NCI-H1105 (cell line): ENCODE results near the gene OPCML.

Experiments used
- DNase-seq: peaks from one replicate; lab custom pipeline; 2025; lab: John Stamatoyannopoulos, UW

Gene OPCML

DNA sequence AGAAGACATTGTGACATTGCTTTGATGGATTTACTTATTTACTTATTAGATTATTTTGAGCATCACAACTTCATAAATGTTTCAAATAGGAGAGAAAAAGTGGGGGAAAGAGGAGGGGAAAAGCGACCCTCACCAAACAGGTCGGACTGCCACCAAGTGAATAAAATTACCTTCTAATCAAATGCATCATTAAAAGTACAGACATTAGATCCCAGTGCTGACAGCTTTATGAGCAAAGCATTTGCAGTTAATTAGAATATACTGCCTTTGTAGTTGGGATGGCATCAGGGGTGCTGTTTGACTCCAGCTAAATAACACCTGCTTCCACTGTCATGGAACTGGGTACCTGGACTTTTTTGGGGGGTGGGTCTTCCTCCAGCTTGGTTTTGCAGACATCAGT is 299.6 kb downstream of the OPCML start:
- DNase-seq: no peak

DNA sequence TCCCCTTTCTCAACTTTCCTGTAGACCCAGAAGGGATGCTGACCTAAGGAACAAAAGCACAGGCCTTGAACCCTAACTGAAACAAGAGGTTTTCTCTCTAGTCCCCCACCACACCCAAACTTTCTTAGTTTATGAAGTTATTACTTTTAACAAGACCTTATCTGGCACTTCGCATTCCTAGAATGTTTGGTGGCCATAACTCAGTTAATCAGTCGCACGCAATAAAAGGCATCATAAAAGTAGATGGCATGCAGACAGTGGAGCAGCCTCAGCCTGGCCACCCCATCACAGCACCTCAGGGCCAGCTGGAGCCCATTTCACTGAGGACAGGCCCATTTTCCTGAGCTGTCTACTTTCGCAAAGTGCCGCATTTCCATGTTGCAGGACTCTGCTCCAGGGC is 301.9 kb downstream of the OPCML start:
- DNase-seq: no peak

- peak; percentile 84 for DNase-seq
Observed at GRCh38 chr11:133228471-133229329, 303.6 kb downstream of the OPCML start.

DNA sequence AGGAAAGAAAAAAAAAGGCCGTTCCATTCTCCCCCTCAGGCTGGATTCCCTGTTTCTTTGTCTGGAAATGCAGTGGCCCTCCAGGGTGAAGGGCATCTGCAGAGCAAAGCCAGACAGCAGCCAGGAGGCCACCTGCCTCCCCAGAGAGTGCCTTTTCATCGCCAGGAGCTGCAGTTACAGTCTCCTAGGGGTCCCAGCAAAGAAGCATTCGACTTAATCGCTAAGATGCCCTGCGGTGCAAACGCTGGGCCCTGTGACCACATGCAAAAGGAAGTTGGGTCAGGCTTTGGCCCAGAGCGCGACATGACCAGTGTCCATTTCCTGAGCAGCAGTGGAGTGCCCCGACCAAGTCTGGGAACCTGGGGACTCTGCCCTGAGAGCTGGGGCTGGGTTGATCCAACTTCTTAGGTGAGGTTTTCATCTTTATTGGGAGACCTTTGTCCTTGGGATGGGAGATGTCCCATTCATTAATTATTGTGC is 304.6 kb downstream of the OPCML start:
- no peak for DNase-seq

- no peak for DNase-seq
Observed at GRCh38 chr11:133224271-133224670, 308.0 kb downstream of the OPCML start.

DNA sequence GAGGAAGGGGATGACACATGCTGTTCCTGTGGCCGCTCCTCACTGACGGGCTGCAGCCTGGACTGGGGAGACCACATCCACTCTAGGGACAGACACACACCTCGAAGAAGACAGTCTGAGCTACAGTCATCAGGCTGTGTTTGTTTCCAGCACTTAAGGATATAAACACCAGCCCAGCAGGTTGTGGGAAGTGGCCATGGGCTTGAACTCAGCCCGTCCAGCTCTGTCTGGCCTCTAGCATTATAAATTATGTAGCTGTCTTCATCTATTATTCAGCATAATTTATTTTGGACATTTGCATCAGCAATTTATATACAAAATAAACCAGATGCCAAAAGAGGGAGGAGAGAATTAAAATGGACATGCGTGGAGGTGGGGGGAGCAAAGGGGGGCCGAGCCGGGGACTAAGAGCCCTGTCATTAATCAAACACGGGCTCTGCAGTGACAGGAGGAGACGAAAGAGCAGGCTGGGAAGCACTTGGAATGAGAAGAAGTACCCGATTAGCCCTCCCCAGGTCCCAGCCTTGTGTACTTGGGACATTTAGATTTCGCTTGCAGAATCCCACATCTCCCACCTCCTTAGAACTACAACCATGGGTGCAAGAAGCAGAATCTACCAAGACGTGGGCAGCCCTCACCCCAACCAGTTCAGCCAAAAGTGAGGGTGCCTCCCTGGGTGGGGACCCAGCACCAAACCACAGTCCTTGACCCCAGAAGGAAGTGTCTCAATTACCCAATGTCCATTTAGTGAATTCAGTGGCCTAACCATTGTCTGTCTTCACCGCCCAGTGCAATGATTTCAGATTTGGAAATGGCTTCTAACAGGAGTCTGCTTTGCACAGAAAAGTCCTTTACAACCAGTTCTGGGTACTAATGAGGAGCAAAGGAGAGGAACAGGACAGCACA is 309.6 kb downstream of the OPCML start:
- no peak for DNase-seq

- no peak for DNase-seq
Observed at GRCh38 chr11:133219543-133219942, 312.8 kb downstream of the OPCML start.

GRCh38 chr11:133216813-133217212 is 315.5 kb downstream of the OPCML start:
- DNase-seq: no peak

- no peak for DNase-seq
Observed at GRCh38 chr11:133215596-133216230, 316.6 kb downstream of the OPCML start.

DNA sequence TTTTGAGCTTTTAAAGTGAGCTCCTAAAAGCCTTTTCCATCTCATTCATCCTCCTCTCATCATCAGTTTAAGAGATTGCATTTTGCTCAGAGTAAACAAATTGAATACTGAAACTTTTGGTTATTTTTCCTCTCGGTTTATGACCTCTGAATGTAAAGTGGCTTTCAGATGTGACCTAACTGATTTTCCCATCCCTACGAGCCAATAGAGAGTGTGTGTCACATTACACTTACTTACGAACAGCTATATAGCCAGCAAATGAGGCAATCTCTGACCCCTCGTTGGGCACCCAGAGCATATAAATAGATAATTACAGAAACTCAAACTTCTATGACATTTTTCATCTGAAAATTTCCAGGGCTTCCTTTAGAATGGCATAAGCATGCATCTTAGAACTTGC is 317.7 kb downstream of the OPCML start:
- DNase-seq: no peak

DNA sequence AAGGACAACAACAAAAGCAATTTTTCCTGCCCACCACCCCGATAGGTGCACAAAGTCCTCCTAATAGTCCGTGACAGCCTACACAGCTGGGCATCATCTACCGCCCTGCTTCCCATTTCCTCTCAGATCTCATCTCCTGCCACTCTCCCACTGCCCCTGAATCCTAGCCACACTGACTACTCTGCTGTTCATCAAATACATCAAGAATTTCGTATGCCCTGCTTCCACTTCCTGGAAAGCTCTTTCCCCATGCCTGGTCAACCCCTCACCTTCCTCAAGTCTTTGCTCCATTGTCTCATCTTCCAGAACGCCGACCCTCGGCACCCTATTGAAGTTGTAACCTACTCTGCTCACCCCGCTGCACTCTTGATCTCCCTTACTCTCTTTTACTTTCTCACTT is 320.1 kb downstream of the OPCML start:
- no peak for DNase-seq

- DNase-seq: no peak
Observed at GRCh38 chr11:133207995-133208394, 324.3 kb downstream of the OPCML start.

- DNase-seq: no peak
Observed at GRCh38 chr11:133206313-133207005, 325.8 kb downstream of the OPCML start.

GRCh38 chr11:133204158-133204557 is 328.1 kb downstream of the OPCML start:
- DNase-seq: no peak

DNA sequence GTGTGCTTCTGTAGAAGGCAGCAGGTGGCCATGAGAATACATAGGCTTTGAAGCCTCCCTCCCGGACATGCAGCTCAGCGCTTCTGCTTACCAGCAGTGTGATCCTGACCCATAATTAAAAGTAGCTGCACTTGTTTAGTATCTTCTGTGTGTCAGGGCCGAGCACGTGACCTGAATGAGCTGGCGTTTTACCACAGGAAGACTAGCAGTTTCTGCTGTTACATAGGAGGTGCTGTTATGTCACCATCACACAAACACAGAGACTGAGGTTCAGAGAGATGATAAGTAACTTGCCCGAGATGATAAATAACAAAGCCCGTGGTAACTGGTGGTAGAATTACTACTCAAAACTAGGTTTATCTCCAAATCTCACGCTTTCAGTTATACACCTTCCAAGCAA is 329.5 kb downstream of the OPCML start:
- DNase-seq: no peak

DNA sequence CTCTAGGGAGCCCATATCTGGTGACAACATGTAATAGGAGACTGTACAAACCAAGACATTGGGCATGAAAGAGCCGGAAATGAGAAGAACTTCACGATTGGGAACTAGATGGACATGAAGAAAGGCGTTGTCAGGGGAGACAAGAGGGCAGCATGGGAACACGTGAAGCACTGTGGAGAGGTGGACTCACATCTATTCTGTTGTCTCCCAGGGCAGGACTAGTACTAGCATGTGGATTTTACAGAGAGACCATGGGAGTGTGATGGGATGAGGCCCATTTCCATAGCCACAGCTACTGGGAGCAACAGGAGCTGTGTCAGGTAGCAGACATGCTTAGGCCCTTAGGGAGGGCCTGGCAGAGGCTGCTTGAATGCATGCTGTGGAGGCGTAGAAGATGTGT is 333.9 kb downstream of the OPCML start:
- DNase-seq: no peak

DNA sequence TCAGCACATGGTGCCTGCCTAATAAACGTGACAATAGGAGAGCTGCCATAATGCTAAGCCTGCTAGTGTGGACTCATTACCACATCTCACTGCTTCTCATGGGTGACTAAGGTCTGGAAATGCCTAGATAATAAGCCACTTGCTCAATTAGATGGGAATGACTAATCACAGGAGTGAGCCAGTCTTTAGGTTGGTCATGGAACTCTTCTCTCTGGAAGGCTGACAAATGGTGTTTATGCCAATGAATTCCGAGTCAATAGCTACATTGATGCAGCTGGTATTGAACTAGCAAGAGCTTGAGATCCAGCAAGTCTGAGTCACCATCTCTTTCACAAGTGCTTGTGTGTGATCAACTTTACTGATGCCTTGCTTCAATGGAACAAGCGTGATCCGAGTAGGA is 334.9 kb downstream of the OPCML start:
- DNase-seq: no peak

DNA sequence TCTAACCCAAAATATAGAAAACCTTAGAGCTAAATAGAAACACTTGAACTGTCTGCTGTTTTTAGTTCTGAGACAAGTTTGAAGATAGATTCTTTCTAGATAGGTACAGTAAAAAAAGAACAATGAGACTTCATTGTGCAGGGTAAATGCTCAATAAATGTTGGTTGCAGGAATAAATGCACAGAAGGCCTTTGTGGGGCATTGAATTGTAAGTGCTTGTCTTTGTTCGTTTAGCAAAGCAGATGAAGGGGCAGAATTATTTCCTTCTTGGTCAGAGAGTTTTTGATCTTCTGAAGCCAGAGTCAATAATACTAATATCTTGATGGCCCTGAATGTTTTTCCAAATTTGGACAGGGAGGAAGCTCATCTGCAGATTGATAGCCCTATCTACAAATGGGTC is 340.4 kb downstream of the OPCML start:
- no peak for DNase-seq

DNA sequence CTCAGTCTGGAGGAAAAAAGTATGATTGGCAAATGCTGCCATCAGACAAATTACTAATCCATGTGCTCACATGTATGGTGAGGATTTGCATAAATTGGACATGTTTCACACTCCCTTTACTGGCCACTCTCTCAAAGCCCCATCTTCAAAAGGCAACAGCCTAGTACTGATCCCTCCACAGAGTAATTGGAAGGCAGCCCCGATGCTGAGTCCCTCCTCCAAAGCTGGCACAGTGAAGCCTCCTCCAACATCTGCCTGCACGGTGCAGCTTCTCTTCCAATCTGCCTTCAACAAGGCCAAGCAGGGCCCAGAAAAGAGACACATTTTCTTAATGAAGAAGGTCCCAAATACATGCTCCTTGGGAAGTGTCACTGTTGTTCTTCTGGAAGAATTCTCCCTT is 350.6 kb downstream of the OPCML start:
- no peak for DNase-seq

DNA sequence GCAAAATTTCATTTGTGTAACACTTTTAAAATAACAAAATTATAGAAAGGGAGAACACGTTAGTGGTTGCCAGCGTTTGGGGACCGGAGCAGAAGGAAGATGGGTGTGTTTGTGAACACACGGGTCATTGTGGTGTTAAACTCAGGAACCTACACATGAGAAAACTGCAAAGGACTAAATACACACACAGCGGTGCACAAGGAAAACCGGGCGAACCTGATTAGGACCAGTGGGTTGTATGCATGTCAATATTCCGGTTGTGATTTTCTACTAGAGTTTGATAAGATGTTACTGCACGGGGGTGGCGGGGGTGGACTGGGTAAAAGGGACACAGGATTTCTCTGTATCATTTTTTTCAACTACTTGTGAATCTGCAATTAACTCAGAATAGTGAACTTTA is 351.2 kb downstream of the OPCML start:
- no peak for DNase-seq

GRCh38 chr11:133180201-133180600 is 352.1 kb downstream of the OPCML start:
- DNase-seq: no peak

- DNase-seq: no peak
Observed at GRCh38 chr11:133176748-133177147, 355.6 kb downstream of the OPCML start.
